Hepatocyte (in vitro differentiated cells): ENCODE measurements around the gene PYURF. TPM values are rescaled to one million over a fixed set of nuclear protein-coding genes. Genes with fewer than 3 reads are reported as not detected.

Experiments used
- DNase-seq: peaks from one replicate; pipeline ENCODE4 v3.0.0-alpha.2; 2016; ENCODE audit warnings: low spot score
- H2AFZ ChIP-seq: fragments of 200-600 bp; sonication (generic); 2 replicates; pipeline ENCODE4 v1.6.0; 2016; ENCODE audit warnings: antibody characterized with exemption, mild to moderate bottlenecking
- H3K27ac ChIP-seq: fragments of 200-600 bp; sonication (generic); 2 replicates; pipeline ENCODE4 v1.5.1; 2016; ENCODE audit warnings: mild to moderate bottlenecking
- H3K27me3 ChIP-seq: fragments of 200-600 bp; sonication (generic); 2 replicates; pipeline ENCODE4 v1.6.1; 2016
- H3K36me3 ChIP-seq: fragments of 200-600 bp; sonication (generic); replicated peaks from 2 replicates; pipeline ENCODE4 v1.5.1; 2016; ENCODE audit warnings: low read depth; ENCODE audit not compliant: insufficient read depth
- H3K4me1 ChIP-seq: fragments of 200-600 bp; sonication (generic); 2 replicates; pipeline ENCODE4 v1.5.1; 2016; ENCODE audit warnings: mild to moderate bottlenecking, moderate library complexity; ENCODE audit not compliant: insufficient read depth
- H3K4me2 ChIP-seq: fragments of 200-600 bp; sonication (generic); 2 replicates; pipeline ENCODE4 v1.6.0; 2016
- H3K4me3 ChIP-seq: fragments of 200-600 bp; sonication (generic); 2 replicates; pipeline ENCODE4 v1.5.1; 2016; ENCODE audit warnings: mild to moderate bottlenecking
- H3K79me2 ChIP-seq: fragments of 200-600 bp; sonication (generic); 2 replicates; pipeline ENCODE4 v1.6.0; 2017; ENCODE audit warnings: mild to moderate bottlenecking
- H3K9me2 ChIP-seq: fragments of 200-600 bp; sonication (generic); replicated peaks from 2 replicates; pipeline ENCODE4 v1.6.0; 2017; ENCODE audit warnings: mild to moderate bottlenecking; ENCODE audit not compliant: insufficient read depth
- H3K9me3 ChIP-seq: fragments of 200-600 bp; sonication (generic); 2 replicates; pipeline ENCODE4 v1.5.1; 2016; ENCODE audit warnings: low read depth, mild to moderate bottlenecking
- H4K20me1 ChIP-seq: fragments of 200-600 bp; sonication (generic); 2 replicates; pipeline ENCODE4 v1.6.0; 2016; ENCODE audit warnings: mild to moderate bottlenecking; ENCODE audit not compliant: insufficient read depth, poor library complexity, severe bottlenecking
- EZH2 ChIP-seq: fragments of 200-600 bp; sonication (generic); IDR thresholded peaks from 2 replicates; pipeline ENCODE4 v1.6.1; 2016; ENCODE audit warnings: antibody characterized with exemption, mild to moderate bottlenecking, borderline replicate concordance
- EZH2phosphoT487 ChIP-seq: fragments of 200-600 bp; sonication (generic); IDR thresholded peaks from one replicate; pipeline ENCODE4 v1.6.1; 2018; ENCODE audit warnings: antibody characterized with exemption, mild to moderate bottlenecking, low read depth, moderate library complexity; ENCODE audit not compliant: unreplicated experiment, severe bottlenecking
- WGBS: methylation state at CpG from one replicate; pipeline ENCODE4 v1.1.6; 2016; ENCODE audit warnings: low lambda C conversion rate; ENCODE audit errors: missing lambda C conversion rate; 5-methylcytosine and 5-hydroxymethylcytosine counted together
- polyA plus RNA-seq: library from polyadenylated mRNA; unstranded; fragments of >200 nt; fragmentation: Nextera tagmentation; extraction: Ambion mirVana; gene quantifications from 2 replicates; pipeline ENCODE4 v1.2.1, GENCODE V29; 2016
- total RNA-seq: library from RNA; depleted of rRNA; stranded (reverse); fragments of >200 nt; gene quantifications from 2 replicates; pipeline ENCODE4 v1.2.3, GENCODE V29; 2014
- TF ChIP-seq, protein P1 (sequence below): fragments of 200-600 bp; sonication (generic); IDR thresholded peaks from 2 replicates; pipeline ENCODE4 v1.5.1; 2016; ENCODE audit warnings: antibody characterized with exemption, mild to moderate bottlenecking; ENCODE audit not compliant: poor library complexity

The PYURF gene
- total and polyA plus RNA-seq, 2 experiments from 2014 or later, result 134 to 135 TPM

- TF ChIP-seq, protein P1, sequence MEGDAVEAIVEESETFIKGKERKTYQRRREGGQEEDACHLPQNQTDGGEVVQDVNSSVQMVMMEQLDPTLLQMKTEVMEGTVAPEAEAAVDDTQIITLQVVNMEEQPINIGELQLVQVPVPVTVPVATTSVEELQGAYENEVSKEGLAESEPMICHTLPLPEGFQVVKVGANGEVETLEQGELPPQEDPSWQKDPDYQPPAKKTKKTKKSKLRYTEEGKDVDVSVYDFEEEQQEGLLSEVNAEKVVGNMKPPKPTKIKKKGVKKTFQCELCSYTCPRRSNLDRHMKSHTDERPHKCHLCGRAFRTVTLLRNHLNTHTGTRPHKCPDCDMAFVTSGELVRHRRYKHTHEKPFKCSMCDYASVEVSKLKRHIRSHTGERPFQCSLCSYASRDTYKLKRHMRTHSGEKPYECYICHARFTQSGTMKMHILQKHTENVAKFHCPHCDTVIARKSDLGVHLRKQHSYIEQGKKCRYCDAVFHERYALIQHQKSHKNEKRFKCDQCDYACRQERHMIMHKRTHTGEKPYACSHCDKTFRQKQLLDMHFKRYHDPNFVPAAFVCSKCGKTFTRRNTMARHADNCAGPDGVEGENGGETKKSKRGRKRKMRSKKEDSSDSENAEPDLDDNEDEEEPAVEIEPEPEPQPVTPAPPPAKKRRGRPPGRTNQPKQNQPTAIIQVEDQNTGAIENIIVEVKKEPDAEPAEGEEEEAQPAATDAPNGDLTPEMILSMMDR, result no peak
- TF ChIP-seq EZH2, result no peak
- DNase-seq, result no peak
- H3K27ac ChIP-seq, result no peak overlapping the region
- peak overlapping the region; percentile 54 for H3K4me2 ChIP-seq
- no peaks in the 10 kb centered on the region for H3K79me2 ChIP-seq
- no peaks in the 10 kb centered on the region for H3K4me1 ChIP-seq
- H3K27me3 ChIP-seq, result no peaks in the 10 kb centered on the region
- no peak overlapping the region for H2AFZ ChIP-seq
- 52% methylated on average over 8 of the region's 8 CpGs for WGBS
- H3K36me3 ChIP-seq, result no peaks in the 10 kb centered on the region
- H3K4me3 ChIP-seq, result no peak overlapping the region
- no peaks in the 10 kb centered on the region for H4K20me1 ChIP-seq
- H3K9me3 ChIP-seq, result no peaks in the 10 kb centered on the region
- H3K9me2 ChIP-seq, result no peaks in the 10 kb centered on the region
These were observed 8.7 kb downstream of the PYURF start for GRCh38 chr4:88514557-88515511.

GRCh38 chr4:88511236-88511635, 12.3 kb downstream of the PYURF start:
- no peak overlapping the region for H3K27ac ChIP-seq
- 93% methylated on average over 3 of the region's 3 CpGs for WGBS
- no peaks in the 10 kb centered on the region for H3K9me3 ChIP-seq
- TF ChIP-seq EZH2phosphoT487 (no peak), EZH2 (no peak)
- TF ChIP-seq, protein P1, result no peak
- no peaks in the 10 kb centered on the region for H3K9me2 ChIP-seq
- no peaks in the 10 kb centered on the region for H3K27me3 ChIP-seq
- H3K4me2 ChIP-seq, result no peak overlapping the region
- H2AFZ ChIP-seq, result no peak overlapping the region
- no peaks in the 10 kb centered on the region for H3K79me2 ChIP-seq
- no peaks in the 10 kb centered on the region for H3K4me1 ChIP-seq
- DNase-seq, result no peak
- no peaks in the 10 kb centered on the region for H3K36me3 ChIP-seq
- H4K20me1 ChIP-seq, result no peaks in the 10 kb centered on the region
- no peak overlapping the region for H3K4me3 ChIP-seq

DNA sequence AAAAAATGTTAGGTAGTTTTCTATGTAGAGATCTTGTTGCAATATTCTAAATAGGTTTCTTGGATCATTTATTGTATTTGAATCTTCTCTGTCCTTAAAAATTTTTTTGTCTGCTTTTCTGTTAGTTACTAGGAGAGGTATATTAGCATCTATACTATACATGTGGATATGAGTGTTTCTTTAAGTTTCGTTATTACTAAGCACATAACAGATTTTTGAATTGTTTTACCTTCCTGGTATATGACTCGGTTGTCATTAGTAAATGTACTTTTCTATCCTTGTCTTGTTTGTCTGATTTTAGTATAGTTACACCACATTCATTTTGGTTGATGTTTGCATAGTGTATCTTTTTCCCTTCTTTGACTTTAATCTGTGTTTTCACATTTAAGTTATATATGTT, 20.2 kb downstream of the PYURF start:
- Histone ChIP-seq H3K27ac (no peak overlapping the region), H3K36me3 (no peaks in the 10 kb centered on the region), H3K9me2 (no peaks in the 10 kb centered on the region), H3K79me2 (no peaks in the 10 kb centered on the region), H3K4me3 (no peak overlapping the region), H4K20me1 (no peaks in the 10 kb centered on the region), H3K9me3 (no peaks in the 10 kb centered on the region), H3K27me3 (no peaks in the 10 kb centered on the region), H3K4me1 (no peaks in the 10 kb centered on the region), H3K4me2 (no peak overlapping the region), H2AFZ (no peak overlapping the region)
- DNase-seq, result no peak
- WGBS, result 94% methylated on average over 2 of the region's 2 CpGs
- no peak for TF ChIP-seq EZH2phosphoT487
- no peak for TF ChIP-seq EZH2
- TF ChIP-seq, protein P1, result no peak
